Stimulated activated CD8-positive, alpha-beta memory T cell treated with anti-CD3 and anti-CD28 coated beads, Interleukin-4, amount 100 ng/mL, for 4 hours (primary cell): ENCODE data around the gene MMP15.
"Not testable (repeated sequence)": the region's sequence is repeated elsewhere in the genome, so short reads cannot be mapped to it uniquely, and the experiment has no call there.

ENCODE experiments used
- DNase-seq, 2 donors: peaks; one replicate each; pipeline ENCODE4 v3.0.0-alpha.2; 2020; ENCODE audit warnings: low read depth in 2 of 2, low spot score in 1 of 2

The MMP15 gene

DNA sequence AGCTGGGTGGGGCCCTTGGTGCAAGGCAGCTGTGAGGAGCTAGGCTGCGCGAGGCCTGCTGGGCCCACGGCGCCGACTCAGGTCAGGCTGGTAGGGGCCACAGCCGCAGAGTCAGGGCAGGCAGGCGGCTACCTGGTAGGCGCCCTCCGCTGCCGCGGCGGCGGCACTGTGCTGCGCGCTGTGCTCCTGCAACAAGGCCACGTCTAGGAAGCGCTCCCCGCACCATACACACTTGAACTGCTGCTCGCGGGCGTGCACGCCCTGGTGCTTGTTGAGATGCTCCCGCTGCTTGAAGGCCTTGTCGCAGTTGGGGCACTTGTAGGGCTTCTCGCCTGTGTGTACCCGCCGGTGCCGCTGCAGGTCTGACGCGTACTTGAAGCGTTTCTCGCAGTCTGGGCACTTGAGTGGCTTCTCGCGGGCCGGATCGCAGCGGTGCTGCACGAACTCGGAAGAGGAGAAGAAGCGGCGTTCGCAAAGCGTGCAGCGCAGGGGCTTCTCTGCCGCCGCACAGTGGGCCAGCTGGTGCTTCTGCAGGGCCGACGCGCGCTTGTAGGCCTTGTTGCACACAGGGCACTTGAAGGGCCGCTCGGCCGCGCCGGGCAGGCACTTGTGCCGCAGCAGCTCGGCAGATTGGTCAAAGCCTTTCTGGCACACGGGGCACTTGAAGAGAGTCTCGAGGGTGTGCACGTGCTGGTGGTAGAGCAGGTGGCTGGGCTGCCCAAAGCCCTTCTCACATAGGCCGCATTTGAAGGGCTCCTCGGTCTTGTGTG lies 29.0 kb upstream of the MMP15 start:
- no peak for DNase-seq

DNA sequence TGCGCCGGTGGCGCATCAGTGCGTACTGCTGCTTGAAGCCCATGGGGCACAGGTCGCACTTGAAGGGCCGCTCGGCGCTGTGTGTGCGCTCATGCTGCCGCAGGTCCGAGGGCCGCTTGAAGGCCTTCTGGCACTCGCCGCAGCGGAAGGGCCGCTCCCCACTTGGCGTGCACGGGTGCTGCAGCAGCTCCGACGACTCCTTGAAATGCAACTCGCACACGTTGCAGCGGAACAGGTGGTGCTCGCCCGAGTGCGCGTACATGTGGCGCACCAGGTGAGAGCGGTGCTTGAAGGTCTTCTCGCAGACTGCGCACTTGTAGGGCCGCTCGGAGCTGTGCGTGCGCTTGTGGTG lies 28.4 kb upstream of the MMP15 start:
- no peak for DNase-seq

DNA sequence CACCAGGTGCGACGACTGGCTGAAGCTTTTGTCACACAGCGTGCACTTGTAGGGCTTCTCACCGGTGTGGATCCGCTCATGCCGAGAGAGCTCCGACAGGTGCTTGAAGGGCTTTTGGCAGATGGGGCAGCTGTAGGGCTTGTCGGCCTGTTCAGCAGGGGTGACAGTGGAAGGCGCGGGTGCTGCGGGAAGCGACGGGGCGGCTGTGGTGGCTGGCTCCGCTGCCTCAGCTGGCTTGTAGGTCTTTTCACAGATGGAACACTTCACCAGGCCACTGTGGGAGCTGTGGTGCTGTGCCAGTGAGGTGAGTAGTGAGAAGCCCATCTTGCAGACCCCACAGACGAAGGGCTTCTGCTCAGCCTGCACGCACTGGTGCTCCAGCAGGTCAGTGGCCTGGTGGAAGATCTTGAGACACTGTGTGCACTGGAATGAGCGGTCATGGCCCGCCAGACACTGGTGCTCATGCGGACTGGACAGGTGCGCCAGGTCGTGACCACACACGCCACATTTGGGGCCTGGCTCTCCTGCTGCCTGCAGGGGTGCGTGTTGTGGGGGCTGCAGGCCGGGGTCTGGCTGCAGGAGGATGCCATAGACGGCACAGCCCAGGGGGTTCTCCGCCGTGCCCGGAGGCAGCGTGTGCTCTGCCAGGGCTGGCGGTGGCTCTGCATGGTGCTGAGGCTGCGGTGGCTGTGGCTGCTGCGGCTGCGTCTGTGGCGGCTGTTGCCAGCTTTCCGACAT lies 27.9 kb upstream of the MMP15 start:
- no peak for DNase-seq

DNA sequence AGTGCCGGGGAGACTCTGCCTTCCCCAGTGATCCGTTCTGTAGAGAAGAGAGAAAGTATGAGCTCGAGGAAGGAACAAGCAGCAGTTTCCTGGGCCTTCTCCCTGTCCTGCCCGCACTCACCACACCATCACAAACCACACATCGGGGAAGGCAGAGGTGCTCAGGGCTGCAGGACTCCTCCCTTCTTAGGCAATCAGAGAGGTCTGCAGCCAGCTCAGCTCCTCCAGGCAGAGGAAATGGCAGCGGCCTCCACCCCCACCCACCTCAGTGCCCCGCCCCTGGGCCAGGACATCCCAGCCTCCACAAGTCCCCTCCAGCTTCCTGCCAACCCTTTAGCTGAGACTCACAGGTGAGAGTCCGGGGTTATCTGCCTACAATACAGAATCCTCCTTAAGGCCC lies 27.1 kb upstream of the MMP15 start:
- peak in 1 of 2 donors; percentile 42 for DNase-seq

DNA sequence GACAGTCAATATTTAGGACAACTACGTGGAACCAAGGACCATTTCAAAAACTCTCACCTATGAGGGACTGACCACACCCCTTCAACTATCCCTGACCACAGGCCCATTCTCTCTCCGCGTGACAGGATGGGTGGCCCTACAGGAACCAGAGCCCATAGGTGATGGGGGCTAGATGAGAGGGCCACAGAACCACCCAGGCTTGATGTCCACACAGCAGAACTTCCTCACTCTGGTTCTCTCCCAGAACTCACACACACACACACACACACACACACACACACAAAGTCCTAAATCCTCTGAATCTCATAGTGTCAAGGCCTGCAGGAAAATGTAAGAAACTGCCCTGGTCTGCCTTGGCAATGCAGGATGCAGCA lies 26.6 kb upstream of the MMP15 start:
- DNase-seq, result no peak

DNA sequence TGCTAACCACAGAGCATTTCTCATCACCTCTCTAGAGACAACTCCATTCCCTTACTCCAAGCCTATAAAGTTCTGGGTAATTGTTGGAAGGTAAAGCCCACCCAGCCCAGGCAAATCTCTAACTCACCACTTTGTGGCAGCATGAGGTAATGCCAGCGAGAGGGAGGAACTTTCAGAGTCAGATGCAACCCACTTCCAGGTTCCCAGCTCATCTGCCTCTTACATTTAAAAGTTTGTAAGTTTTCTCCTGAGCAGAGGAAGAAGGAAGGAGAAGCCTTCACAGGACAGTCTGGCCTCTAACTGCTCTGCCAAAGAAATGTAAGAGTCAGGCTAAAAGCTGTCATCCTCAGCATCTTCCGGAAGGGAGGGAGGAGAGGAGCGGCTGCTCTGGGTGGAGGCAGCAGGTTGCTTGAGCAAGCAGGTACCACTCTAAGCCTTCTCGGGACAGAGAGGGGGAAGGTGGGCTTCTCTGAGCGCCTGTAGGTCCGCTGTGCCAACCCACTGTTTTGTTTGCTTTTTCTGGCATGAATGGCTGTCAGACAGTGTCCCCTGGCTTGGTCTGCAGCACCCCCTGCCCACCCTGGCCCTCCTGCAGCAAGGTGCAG lies 26.1 kb upstream of the MMP15 start:
- no peak for DNase-seq

DNA sequence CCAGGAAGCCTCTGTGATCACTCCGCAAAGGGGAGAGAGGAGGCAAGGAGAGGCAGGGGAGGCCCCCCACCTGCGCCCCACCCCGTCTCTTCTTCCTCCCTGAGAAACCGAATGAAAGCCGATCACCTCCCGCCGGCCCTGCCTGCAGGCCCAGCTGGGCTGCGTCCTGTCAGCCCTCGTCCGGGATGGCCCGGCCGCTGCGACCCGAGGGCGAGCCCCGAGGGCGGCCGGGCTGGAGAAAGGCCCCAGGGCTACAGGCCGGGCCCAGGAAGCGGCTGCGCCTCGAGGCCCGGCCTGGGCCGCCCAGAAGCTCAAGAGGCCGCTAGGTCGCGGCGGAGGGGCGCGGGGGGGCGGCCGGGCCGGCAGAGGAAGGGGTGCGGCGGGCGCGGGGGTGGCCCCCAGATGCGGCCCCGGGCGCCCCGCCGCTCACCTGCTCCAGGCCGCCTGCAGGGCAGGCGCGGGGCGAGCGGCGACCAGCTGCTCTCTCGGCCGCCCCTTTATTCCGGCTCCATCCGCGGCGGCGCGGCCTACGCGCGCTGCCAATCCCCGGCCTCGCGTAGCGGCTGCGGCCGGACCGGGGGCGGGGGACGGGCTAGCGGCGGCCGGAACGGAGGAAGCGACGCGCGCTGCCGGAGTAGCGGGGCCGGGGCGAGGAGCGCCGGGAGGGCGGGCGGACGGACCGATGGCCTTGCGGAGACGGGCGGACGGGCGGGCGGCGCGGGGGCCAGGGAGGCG lies 25.4 kb upstream of the MMP15 start, which contains the start of gene ZNF319:
ZNF319 (minus strand) TSS at position 702 of the 735 bp plus-strand sequence. CDS start 2,407 bp downstream, outside the sequence.
- DNase-seq, result no peak

DNA sequence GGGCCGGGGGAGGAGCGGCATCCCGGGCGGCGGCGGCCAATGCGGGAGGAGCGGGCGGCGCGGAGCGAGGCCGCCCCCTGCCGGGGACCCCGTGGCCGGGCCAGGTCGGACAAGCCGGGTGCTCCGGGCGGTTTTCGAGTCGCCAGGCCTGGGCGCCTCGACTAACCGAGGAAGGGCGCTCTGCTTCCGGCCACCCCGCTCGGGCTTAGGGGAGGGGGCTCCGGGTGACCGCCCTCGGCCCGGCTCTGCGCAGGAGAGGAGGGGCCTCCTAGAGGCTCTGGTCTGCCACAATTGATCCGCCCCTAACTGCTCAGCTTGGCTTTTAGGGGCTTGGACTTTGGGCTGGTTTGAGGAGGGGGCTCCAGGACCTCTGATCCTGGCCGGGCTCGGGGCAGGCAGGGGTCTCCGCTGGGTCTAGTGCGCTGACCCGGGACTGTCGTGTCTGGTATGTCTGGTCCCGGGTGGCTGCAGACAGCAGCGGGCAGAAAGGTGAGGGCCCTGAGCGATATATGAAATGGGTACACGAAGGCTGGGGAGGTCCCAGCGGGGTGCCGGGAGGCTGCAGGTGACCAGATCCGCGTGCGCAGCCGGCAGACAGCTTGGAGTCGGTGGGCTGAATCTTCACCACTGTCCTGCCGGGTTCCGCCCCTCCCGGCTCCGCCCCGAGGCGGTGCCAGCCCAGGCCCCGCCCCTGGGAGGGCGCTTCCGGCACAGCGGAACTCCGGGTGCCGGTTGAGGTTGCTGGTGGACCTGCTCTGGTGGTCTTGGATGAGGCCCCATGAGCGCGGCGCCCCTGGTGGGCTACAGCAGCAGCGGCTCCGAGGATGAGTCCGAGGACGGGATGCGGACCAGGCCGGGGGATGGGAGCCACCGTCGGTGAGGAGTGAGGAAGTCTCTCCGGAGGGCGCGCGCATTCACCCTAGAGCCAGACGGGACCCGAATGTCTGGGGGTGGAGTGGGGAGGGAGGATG lies 24.6 kb upstream of the MMP15 start, which contains the start of gene USB1:
USB1 (plus strand) TSS at position 702 of the 971 bp plus-strand sequence; CDS start at position 779, 77 bp downstream.
- peak; percentile 53 to 67 for DNase-seq

DNA sequence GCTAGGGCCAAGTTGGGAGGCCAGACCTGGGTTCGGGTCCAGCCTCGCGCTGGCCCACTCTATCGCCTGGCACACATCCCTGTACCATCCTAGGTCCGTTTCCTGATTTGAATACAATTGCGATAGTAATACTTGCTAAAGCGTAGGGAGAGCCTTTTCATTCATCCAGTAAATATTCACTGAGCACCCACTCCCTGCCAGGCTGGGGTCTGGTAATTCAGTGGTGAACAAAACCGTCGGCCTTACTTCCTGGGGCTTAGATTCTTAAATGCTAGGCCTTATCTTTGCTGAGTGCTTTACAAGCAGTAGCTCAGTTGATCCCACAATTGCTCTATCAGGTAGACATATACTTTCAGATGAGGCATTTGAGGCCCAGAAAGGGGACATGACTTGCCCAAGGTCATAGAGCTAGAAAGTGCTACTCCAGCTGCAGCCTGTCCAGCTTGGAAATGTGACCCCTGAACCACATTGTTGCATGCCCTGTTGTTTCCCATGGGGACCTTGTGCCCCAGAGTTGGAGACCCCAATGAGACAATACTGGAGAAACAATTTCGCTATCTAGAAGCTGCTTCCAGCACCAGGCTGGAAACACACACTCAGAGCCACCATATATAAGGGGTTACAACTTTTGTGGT lies 23.7 kb upstream of the MMP15 start:
- no peak for DNase-seq

DNA sequence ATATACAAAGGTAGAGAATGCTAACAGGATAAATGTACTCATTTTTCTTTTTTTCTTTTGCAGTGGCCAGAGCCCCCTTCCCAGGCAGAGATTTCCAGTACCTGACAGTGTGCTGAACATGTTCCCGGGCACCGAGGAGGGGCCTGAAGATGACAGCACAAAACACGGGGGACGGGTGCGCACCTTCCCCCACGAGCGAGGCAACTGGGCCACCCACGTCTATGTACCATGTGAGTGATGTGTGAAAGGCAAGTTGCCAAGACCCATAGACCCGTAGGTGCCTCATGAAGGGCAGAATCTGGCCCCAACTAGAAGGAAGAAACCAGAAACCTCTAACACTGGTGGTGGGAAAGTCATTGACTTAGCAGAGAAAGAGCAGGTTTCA lies 23.1 kb upstream of the MMP15 start:
- no peak for DNase-seq

DNA sequence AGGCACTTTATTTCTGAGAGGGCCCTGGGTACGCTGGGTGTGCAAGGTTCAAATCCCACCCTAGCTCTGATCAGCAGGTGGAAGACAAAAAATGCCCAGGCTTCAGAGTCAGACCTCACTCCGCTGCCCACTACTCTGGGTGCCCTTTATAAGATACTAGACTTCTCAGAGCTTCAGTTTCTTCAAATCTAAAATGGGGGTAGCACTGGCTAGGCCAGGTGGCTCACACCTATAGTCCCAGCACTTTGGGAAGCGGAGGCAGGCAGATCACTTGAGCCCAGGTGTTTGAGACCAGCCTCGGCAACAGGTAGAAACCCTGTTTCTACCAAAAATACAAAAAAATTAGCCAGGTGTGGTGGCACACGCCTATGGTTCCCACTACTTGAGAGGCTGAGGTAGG lies 22.6 kb upstream of the MMP15 start:
- no peak for DNase-seq

DNA sequence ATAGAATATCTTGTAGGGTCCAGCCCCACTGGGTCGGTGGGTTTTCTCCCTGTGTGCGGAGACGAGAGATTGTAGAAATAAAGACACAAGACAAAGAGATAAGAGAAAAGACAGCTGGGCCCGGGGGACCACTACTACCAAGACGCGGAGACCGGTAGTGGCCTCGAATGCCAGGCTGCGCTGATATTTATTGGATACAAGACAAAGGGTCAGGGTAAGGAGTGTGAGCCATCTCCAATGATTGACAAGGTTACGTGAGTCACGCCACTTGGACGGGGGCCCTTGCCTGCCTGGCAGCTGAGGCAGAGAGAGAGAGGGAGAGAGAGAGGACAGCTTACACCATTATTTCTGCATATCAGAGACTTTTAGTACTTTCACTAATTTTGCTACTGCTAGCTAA lies 20.8 kb upstream of the MMP15 start:
- not testable (repeated sequence) for DNase-seq

DNA sequence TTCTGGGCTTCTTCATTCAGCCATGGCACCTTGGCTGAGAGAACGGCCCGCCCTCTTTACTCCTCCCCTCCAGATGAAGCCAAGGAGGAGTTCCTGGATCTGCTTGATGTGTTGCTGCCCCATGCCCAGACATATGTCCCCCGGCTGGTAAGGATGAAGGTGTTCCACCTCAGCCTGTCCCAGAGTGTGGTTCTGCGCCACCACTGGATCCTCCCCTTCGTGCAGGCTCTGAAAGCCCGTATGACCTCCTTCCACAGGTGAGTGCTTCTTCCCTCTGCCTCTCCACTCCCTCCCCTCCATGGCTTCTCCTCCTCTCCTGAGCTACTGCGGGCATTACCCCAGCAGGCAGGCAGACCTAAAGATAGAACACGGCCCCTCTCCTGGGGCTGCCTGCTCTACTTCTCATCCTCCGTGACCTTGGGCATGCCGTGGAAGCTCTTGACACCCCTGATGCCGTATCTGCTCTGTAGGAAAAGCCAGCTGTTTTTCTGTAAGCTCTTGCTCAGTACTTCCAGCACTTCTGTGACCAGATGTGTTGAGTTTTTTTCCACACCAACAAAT lies 15.6 kb upstream of the MMP15 start:
- DNase-seq, result no peak

DNA sequence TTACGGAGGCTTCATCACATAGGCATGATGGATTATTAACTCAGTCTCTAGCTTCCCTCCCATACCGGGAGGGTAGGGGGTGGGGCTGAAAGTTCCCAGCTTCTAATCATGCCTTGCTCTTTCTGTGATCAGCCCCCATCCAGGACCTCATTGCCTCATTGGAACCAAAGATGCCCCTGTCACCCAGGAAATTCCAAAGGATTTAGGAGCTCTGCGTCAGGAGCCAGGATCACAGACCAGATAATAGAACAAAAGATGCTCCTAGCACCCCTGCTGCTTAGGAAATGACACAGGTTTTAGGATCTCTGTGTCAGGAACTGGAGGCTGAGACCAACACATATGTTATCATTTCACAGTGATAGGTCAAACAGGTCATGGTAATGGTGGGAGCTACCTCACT lies 14.7 kb upstream of the MMP15 start:
- no peak for DNase-seq

DNA sequence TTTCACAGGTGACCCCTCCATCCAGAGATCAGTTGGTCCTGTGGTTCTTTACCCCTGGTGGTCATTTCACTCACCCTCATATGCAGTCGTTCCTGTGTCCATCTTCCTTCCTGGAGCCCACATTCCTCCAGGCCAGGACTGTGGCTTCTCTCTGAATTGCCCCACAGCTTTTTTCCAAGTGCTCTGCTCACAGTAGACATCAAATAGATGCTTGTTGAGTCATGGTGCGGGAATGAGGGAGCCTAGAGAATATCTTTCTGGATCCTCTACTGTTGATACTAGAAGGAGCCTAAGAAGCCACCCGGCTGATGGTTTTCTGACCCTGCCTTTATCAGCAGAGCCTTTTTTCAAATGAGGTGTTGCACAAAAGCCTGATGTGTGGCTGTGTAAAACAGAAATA lies 13.9 kb upstream of the MMP15 start:
- no peak for DNase-seq

DNA sequence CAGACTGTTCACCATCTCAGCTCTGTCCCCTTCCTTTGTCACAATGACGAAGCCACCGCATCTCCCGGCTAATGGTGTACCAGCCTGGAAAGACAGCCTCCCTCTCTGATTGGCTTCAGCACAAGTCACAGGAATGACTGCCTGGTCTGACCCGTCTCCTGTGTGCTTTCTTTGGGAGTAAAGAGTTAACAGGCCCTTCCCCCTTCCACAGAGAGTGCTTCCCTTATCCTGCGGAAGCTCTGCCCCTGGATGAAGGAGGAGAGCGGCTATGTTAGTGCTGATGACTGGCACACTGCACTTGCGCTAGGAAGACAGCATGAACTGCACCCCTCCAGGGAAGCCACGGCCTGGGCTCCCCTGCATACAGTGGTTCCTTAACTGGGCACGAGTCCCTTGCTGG lies 13.1 kb upstream of the MMP15 start:
- DNase-seq, result no peak

DNA sequence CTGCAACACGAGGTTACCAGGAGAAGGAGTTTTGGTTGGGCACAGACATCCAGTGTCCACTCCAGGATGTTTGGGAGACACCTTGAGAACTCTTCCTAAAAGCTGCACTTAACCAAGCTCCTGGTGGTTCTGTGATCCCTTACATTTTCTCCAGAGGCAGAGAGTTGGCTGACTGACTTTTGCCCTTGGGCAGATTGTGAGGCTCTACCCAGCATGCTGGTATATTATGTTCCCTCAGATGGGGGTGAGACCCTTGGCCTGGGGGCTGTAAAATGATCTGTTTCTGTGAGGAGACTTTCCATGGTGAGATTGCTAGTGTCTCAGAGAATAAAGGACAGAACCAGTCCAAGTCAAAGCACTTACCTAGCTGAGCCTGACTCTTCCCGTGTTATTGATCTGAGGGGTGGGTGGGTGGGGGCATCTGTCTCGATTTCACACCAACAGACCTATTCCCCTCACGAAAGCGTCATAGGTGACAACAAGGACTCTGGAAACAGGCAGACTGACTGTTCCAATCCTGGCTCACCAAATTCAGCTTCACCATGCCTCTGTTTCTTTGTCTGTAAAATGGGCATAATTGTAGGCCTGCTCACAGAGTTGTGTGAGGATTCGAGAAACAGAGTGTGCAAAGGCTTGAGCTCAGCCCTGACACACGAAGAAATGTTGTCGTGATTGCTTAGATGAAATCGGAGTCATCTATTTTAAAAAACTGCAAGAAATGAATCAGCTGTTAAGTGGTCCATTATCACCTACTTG lies 12.2 kb upstream of the MMP15 start:
- DNase-seq, result no peak

DNA sequence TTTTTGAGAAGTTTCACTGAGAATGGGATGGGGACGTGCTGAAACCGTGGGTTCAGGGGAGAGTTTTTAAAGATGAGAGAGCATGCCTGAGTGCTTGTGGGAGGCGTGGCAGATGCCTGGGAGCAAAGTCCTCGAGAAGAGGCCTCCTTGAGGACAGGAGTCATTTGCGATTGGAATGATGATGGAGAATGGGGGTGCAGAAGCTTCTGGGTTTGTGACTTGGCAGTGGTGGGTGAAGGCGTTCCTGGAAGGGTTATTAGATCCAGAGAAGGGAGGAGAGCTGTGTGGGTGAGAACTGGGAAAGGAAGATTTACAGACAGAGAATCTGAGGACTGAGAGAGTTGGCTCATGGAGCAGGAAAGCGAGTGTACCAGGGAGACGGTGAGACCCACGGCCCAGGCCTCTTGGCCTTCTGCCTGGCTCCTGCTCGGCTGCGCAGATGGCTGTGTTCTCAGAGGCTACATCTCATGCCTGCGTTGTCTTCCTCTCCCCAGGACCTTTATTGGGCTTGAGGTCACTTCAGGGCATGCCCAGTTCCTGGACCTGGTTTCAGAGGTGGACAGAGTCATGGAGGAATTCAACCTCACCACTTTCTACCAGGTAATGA lies 8.6 kb upstream of the MMP15 start:
- DNase-seq, result no peak
